GM12875 (cell line): ENCODE data around the gene FXYD7.

Experiments used
- H3K4me3 ChIP-seq: one replicate; pipeline ENCODE4 v1.5.1; 2011; ENCODE audit warnings: low read depth, low read length, control low read depth
- TF ChIP-seq, protein P1 (sequence below): IDR thresholded peaks from 2 replicates; pipeline ENCODE4 v1.5.1; 2011; ENCODE audit warnings: low read depth, mild to moderate bottlenecking, control low read depth, inconsistent platforms, low read length, moderate library complexity, borderline replicate concordance; ENCODE audit not compliant: insufficient read depth

FXYD7 gene

DNA sequence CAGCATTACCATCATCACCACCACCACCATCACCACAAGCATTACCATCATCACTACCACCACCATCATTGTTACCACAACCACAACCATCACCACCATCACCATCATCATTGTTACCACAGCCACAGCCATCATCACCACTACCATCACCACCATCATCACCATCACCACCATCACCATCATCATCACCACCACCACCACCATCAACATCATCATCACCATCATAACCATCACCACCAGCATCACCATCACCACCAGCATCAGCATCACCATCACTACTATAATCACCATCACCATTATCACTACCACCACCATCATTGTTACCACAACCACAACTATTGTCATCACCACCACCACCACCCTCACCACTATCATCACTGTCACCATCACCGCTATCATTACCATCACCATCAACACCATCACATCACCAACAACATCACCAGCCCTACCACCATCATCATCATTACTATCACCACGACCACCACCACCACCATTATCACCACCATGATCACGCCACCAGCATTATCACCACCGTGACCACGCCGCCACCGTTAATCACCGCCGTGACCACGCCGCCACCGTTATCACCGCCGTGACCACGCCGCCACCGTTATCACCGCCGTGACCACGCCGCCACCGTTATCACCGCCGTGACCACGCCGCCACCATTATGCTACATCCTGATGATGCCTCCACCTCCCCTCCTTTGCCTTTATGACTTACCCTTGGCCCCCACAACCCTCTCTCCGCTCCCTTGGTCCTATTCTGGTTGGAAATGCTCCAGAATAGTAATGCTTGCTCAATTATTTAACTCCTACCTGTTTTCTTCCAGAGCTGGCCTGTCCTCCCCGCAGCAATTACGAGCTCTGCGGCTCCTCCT is 37.4 kb upstream of the FXYD7 start:
- H3K4me3 ChIP-seq = no peak overlapping the region
- TF ChIP-seq, protein P1, sequence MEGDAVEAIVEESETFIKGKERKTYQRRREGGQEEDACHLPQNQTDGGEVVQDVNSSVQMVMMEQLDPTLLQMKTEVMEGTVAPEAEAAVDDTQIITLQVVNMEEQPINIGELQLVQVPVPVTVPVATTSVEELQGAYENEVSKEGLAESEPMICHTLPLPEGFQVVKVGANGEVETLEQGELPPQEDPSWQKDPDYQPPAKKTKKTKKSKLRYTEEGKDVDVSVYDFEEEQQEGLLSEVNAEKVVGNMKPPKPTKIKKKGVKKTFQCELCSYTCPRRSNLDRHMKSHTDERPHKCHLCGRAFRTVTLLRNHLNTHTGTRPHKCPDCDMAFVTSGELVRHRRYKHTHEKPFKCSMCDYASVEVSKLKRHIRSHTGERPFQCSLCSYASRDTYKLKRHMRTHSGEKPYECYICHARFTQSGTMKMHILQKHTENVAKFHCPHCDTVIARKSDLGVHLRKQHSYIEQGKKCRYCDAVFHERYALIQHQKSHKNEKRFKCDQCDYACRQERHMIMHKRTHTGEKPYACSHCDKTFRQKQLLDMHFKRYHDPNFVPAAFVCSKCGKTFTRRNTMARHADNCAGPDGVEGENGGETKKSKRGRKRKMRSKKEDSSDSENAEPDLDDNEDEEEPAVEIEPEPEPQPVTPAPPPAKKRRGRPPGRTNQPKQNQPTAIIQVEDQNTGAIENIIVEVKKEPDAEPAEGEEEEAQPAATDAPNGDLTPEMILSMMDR = no peak

DNA sequence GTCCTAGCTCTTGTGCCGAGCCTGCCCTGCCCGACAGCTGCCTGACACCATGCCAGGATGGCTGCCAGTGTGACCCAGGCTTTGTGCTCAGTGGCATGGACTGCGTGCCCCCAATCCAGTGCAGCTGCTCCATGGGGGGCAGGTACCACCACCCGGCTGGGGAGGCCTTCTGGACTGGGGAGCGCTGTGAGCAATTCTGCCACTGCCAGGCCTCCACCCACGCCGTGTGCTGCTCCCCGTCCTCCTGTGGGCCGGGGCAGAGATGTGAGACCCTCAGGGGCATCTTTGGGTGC is 36.8 kb upstream of the FXYD7 start:
- H3K4me3 ChIP-seq = no peak overlapping the region
- TF ChIP-seq, protein P1 = no peak

DNA sequence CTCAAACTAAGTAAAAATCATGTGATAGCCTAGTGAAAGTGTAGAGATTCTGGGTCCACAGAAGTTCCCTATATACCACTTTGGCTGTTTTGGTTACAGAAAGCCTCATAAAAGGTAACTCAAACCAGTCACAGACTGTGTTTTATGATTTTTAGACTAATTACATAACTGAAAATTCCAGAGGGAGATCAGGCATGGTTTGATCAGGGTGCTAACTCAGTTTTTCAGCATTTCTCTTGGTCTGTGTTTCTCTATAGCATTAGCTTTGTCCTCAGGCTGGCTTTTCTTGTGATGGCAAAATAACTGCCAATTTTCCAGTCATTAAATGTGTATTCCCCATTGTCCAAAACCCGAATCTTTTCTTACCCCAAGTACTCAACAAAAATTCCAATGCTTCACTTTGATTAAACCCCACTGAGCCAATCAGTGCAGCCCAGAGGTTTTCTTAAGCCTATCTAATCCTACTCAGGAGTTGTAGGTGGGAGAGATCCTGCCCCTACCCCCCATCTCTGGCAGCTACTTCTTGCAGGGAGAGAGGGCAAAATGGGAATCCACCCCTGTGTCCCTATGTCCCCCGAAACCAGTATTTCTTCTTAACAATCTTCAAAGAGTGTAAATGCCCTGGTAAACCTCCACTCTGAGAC is 36.0 kb upstream of the FXYD7 start:
- no peak overlapping the region for H3K4me3 ChIP-seq
- TF ChIP-seq, protein P1 = no peak

DNA sequence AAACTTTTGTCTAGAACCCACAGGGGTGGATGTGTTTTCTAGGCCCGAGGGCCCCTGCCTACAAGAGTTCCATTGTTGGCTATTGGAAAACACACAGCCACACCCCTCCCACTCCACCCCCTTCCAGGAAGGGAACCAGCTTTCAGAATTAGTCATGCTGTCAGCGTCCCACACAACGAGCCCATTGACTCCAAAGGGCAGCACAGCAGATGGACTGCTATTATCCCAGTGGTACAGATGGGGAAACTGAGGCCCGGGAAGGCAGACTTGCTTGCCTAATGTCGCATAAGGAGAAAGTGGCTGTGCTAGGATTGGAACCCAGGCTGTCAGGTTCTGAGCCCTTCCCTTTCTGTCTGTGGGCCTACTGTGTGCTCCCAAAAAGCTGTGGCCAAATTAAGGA is 35.5 kb upstream of the FXYD7 start:
- TF ChIP-seq, protein P1 = no peak
- H3K4me3 ChIP-seq = no peak overlapping the region

DNA sequence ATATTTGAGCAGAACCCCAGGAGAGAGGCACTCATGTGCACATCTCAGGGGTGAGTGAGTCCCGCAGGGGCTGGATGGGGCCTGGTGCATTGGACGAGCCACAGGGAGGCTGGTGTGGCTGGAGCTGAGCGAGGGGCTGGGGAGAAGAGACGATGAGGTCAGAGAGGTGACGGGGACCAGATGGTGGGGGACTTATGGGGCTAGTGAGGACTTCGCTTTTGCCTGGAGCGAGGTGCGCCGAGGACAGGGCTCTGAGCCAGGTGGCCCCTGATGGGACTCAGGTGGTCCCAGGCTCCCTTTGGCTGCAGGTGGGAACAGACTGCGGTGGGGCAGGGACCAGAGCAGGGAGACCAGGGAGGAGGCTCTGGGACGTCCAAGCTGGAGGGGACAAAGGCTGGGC is 34.3 kb upstream of the FXYD7 start:
- no peak overlapping the region for H3K4me3 ChIP-seq
- TF ChIP-seq, protein P1 = no peak

DNA sequence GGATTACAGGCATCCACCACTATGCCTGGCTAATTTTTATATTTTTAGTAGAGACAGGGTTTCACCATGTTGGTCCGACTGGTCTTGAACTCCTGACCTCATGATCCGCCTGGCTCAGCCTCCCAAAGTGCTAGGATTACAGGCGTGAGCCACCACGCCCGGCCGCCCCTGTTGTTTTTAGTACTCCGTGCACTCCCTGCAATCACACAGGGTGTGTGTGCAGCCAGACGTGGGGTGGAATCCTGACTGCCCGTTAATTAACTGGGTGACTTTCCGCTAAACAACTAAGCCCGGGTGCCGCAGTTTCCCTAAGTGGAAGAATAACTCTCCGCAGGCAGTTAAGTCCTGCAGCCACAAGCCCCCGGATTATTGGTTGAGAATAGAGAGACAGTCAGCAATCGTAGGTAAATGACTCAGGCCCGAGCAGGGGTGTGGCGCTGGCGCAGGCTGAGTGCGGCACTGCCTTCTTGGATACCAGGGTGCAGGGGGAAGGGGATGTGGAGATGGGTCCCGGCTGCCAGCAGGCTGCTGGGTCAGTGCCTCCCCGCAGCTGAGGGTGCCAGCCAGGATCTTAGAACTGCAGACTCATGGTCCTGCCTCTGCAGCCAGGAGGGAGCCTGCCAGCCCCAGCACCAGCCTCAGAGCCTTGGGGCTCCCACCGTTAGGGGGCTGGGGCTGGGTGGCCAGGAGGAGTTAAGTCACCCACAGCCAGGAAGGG is 33.5 kb upstream of the FXYD7 start:
- TF ChIP-seq, protein P1 = no peak

More for the DNA sequence above, 33.5 kb upstream of the FXYD7 start:
- H3K4me3 ChIP-seq = no peak overlapping the region
